HEK293 (cell line): ENCODE measurements around the gene ATP6V0A4.

Experiments
- CTCF ChIA-PET: fragments of 350-600 bp; formaldehyde crosslinking; extraction: SDS; loops from one replicate; lab custom pipeline; 2021; ENCODE audit warnings: antibody characterized with exemption; lab: Yijun Ruan, JAX
- POLR2A ChIA-PET: fragments of 300-600 bp; formaldehyde crosslinking; extraction: SDS; loops from one replicate; lab custom pipeline; 2020; ENCODE audit warnings: antibody characterized with exemption, inconsistent platforms; lab: Yijun Ruan, JAX
- H3K27ac ChIP-seq: fragments of 200-500 bp; sonication (Bioruptor generic); 2 replicates; pipeline ENCODE4 v1.5.1; 2014; ENCODE audit warnings: low read depth, low read length, control low read depth, inconsistent platforms; ENCODE audit errors: extremely low read depth
- H3K36me3 ChIP-seq, 2 experiments: fragments of 200-500 bp in 1 of 2; sonication (Bioruptor generic) in 1 of 2; 1 replicate in 1 of 2; 2 replicates in 1 of 2; pipeline ENCODE4 v1.5.1; 2014 to 2017; ENCODE audit warnings: inconsistent platforms in 2 of 2, low read length in 2 of 2; ENCODE audit not compliant: control insufficient read depth in 2 of 2, insufficient read depth in 1 of 2
- H3K4me1 ChIP-seq: fragments of 200-500 bp; sonication (Bioruptor generic); 2 replicates; pipeline ENCODE4 v1.5.1; 2014; ENCODE audit warnings: mild to moderate bottlenecking, low read length, inconsistent platforms; ENCODE audit not compliant: control insufficient read depth, insufficient read depth
- H3K4me3 ChIP-seq: 2 replicates; pipeline ENCODE4 v1.5.1; 2011; ENCODE audit warnings: low read depth, mild to moderate bottlenecking, control low read depth, low read length, moderate library complexity
- H3K9me3 ChIP-seq: fragments of 200-500 bp; sonication (Bioruptor generic); 2 replicates; pipeline ENCODE4 v1.5.1; 2014; ENCODE audit warnings: low read depth, low read length, inconsistent platforms; ENCODE audit not compliant: control insufficient read depth, insufficient read depth
- KLF9 ChIP-seq: fragments of 450-650 bp; formaldehyde crosslinking; IDR thresholded peaks from 2 replicates; pipeline ENCODE4 v1.5.1; 2016; ENCODE audit warnings: missing biosample characterization, missing genetic modification characterization, low read depth
- OVOL3 ChIP-seq: fragments of 450-650 bp; formaldehyde crosslinking; IDR thresholded peaks from 2 replicates; pipeline ENCODE4 v1.5.1; 2016; ENCODE audit warnings: missing biosample characterization, missing genetic modification characterization
- ZBTB1 ChIP-seq: fragments of 450-650 bp; formaldehyde crosslinking; IDR thresholded peaks from 2 replicates; pipeline ENCODE4 v1.5.1; 2016; ENCODE audit warnings: missing biosample characterization, missing genetic modification characterization
- ZBTB11 ChIP-seq: fragments of 450-650 bp; formaldehyde crosslinking; conservative IDR thresholded peaks from 2 replicates; pipeline ENCODE4 v1.5.1; 2016; ENCODE audit warnings: low read depth, missing biosample characterization, missing genetic modification characterization
- ZBTB20 ChIP-seq: fragments of 450-650 bp; formaldehyde crosslinking; IDR thresholded peaks from 2 replicates; pipeline ENCODE4 v1.5.1; 2016; ENCODE audit warnings: missing biosample characterization, missing genetic modification characterization
- ZFP3 ChIP-seq: fragments of 450-650 bp; formaldehyde crosslinking; IDR thresholded peaks from 2 replicates; pipeline ENCODE4 v1.5.1; 2016; ENCODE audit warnings: low read depth, missing biosample characterization, missing genetic modification characterization
- ZNF112 ChIP-seq: fragments of 450-650 bp; formaldehyde crosslinking; IDR thresholded peaks from 2 replicates; pipeline ENCODE4 v1.5.0; 2017; ENCODE audit warnings: missing biosample characterization, missing genetic modification characterization
- ZNF18 ChIP-seq: fragments of 450-650 bp; formaldehyde crosslinking; IDR thresholded peaks from 2 replicates; pipeline ENCODE4 v1.5.1; 2016; ENCODE audit warnings: missing biosample characterization, missing genetic modification characterization
- ZNF19 ChIP-seq: fragments of 450-650 bp; formaldehyde crosslinking; IDR thresholded peaks from 2 replicates; pipeline ENCODE4; 2016; ENCODE audit warnings: missing biosample characterization, missing genetic modification characterization, low read depth
- ZNF211 ChIP-seq: fragments of 450-650 bp; formaldehyde crosslinking; IDR thresholded peaks from 2 replicates; pipeline ENCODE4 v1.5.1; 2016; ENCODE audit warnings: low read depth, missing biosample characterization, missing genetic modification characterization
- ZNF221 ChIP-seq: fragments of 450-650 bp; formaldehyde crosslinking; IDR thresholded peaks from 2 replicates; pipeline ENCODE4 v1.5.1; 2017; ENCODE audit warnings: missing biosample characterization, missing genetic modification characterization, borderline replicate concordance
- ZNF223 ChIP-seq: fragments of 450-650 bp; formaldehyde crosslinking; IDR thresholded peaks from 2 replicates; pipeline ENCODE4 v1.5.1; 2016; ENCODE audit warnings: missing biosample characterization, missing genetic modification characterization
- ZNF324 ChIP-seq: fragments of 450-650 bp; formaldehyde crosslinking; IDR thresholded peaks from 2 replicates; pipeline ENCODE4 v1.5.1; 2016; ENCODE audit warnings: missing biosample characterization, missing genetic modification characterization
- ZNF335 ChIP-seq: fragments of 450-650 bp; formaldehyde crosslinking; conservative IDR thresholded peaks from 2 replicates; pipeline ENCODE4 v1.5.1; 2016; ENCODE audit warnings: missing biosample characterization, missing genetic modification characterization
- ZNF391 ChIP-seq: fragments of 450-650 bp; formaldehyde crosslinking; IDR thresholded peaks from 2 replicates; pipeline ENCODE4 v1.5.1; 2016; ENCODE audit warnings: low read depth, missing biosample characterization, missing genetic modification characterization, borderline replicate concordance
- ZNF488 ChIP-seq: fragments of 450-650 bp; formaldehyde crosslinking; IDR thresholded peaks from 2 replicates; pipeline ENCODE4 v1.5.1; 2016; ENCODE audit warnings: missing biosample characterization, missing genetic modification characterization
- ZNF571 ChIP-seq: fragments of 450-650 bp; formaldehyde crosslinking; IDR thresholded peaks from 2 replicates; pipeline ENCODE4 v1.5.0; 2017; ENCODE audit warnings: missing biosample characterization, missing genetic modification characterization
- ZNF600 ChIP-seq: fragments of 450-650 bp; formaldehyde crosslinking; IDR thresholded peaks from 2 replicates; pipeline ENCODE4 v1.5.1; 2016; ENCODE audit warnings: missing biosample characterization, missing genetic modification characterization
- ZNF677 ChIP-seq: fragments of 450-650 bp; IDR thresholded peaks from 2 replicates; pipeline ENCODE4 v1.5.0; 2018; ENCODE audit warnings: missing biosample characterization, mild to moderate bottlenecking, missing genetic modification characterization, moderate library complexity
- ZNF747 ChIP-seq: fragments of 450-650 bp; formaldehyde crosslinking; IDR thresholded peaks from 2 replicates; pipeline ENCODE4 v1.5.1; 2016; ENCODE audit warnings: missing biosample characterization, missing genetic modification characterization
- ZNF768 ChIP-seq: fragments of 450-650 bp; formaldehyde crosslinking; IDR thresholded peaks from 2 replicates; pipeline ENCODE4 v1.5.1; 2018; ENCODE audit warnings: missing biosample characterization, mild to moderate bottlenecking, missing genetic modification characterization
- ZNF776 ChIP-seq: fragments of 450-650 bp; formaldehyde crosslinking; IDR thresholded peaks from 2 replicates; pipeline ENCODE4 v1.5.0; 2017; ENCODE audit warnings: missing biosample characterization, missing genetic modification characterization, borderline replicate concordance
- ZSCAN5A ChIP-seq: fragments of 450-650 bp; formaldehyde crosslinking; IDR thresholded peaks from 2 replicates; pipeline ENCODE4 v1.5.1; 2016; ENCODE audit warnings: missing biosample characterization, missing genetic modification characterization
- ZXDB ChIP-seq: fragments of 450-650 bp; formaldehyde crosslinking; IDR thresholded peaks from 2 replicates; pipeline ENCODE4 v1.5.1; 2016; ENCODE audit warnings: missing biosample characterization, missing genetic modification characterization

The ATP6V0A4 gene

GRCh38 chr7:138666385-138666784 is 131.6 kb downstream of the ATP6V0A4 start:
- TF ChIP-seq ZXDB (tag by site-specific recombination) = no peak
- no peak for TF ChIP-seq ZBTB11 (tag by site-specific recombination)
- TF ChIP-seq ZNF571 = no peak
- ChIA-PET CTCF (interaction anchor here (0.6 to 2.2 kb wide), 3 partner anchors 21 to 308 kb away, joined by 3 to 5 read pairs (median 3); no protein-coding TSS in a partner anchor), POLR2A (interaction anchor here (0.7 kb wide), 1 partner anchor 18 kb away, joined by 6 read pairs; no protein-coding TSS in a partner anchor)
- no peak overlapping the region for H3K27ac ChIP-seq
- no peak overlapping the region for H3K4me3 ChIP-seq
- H3K4me1 ChIP-seq = no peaks in the 10 kb centered on the region; the same call in 1 of the 2 replicates
- no peaks in the 10 kb centered on the region for H3K36me3 ChIP-seq
- H3K9me3 ChIP-seq = no peaks in the 10 kb centered on the region

GRCh38 chr7:138665669-138666140 is 132.3 kb downstream of the ATP6V0A4 start:
- H3K36me3 ChIP-seq = no peaks in the 10 kb centered on the region
- no peaks in the 10 kb centered on the region for H3K9me3 ChIP-seq
- no peaks in the 10 kb centered on the region; the same call in 1 of the 2 replicates for H3K4me1 ChIP-seq
- ChIA-PET POLR2A (no interaction called here), CTCF (interaction anchor here (0.6 to 2.2 kb wide), 3 partner anchors 21 to 200 kb away, joined by 3 to 5 read pairs (median 4); no protein-coding TSS in a partner anchor)
- H3K4me3 ChIP-seq = no peak overlapping the region
- TF ChIP-seq ZNF677 (no peak), ZNF335 (tag by site-specific recombination) (no peak), ZNF211 (tag by site-specific recombination) (no peak), ZSCAN5A (tag by site-specific recombination) (no peak), ZNF747 (tag by site-specific recombination) (no peak), ZNF391 (no peak), ZNF768 (no peak), ZNF324 (tag by site-specific recombination) (no peak), ZNF19 (tag by site-specific recombination) (no peak), ZNF776 (no peak), ZBTB20 (tag by site-specific recombination) (no peak), KLF9 (tag by site-specific recombination) (no peak), OVOL3 (tag by site-specific recombination) (no peak), ZFP3 (tag by site-specific recombination) (no peak), ZBTB1 (tag by site-specific recombination) (no peak)
- H3K27ac ChIP-seq = no peak overlapping the region

- H3K36me3 ChIP-seq = no peaks in the 10 kb centered on the region
- H3K4me3 ChIP-seq = no peak overlapping the region
- CTCF ChIA-PET = interaction anchor here (0.6 to 2.2 kb wide), 2 partner anchors 73 to 200 kb away, joined by 4 to 5 read pairs; no protein-coding TSS in a partner anchor
- H3K4me1 ChIP-seq = no peaks in the 10 kb centered on the region; the same call in 1 of the 2 replicates
- H3K9me3 ChIP-seq = no peaks in the 10 kb centered on the region
- no peak overlapping the region for H3K27ac ChIP-seq
- POLR2A ChIA-PET = no interaction called here
- no peak for TF ChIP-seq ZNF488
- no peak for TF ChIP-seq ZNF18
- no peak for TF ChIP-seq ZNF221 (tag by site-specific recombination)
- TF ChIP-seq ZNF600 (tag by site-specific recombination) = no peak
- no peak for TF ChIP-seq ZNF223 (tag by site-specific recombination)
- no peak for TF ChIP-seq ZNF112 (tag by site-specific recombination)
Measured at GRCh38 chr7:138665249-138665648, 132.7 kb downstream of the ATP6V0A4 start.
